Measurements from ENCODE around the gene FBLN1. TPM values are rescaled to one million over a fixed set of nuclear protein-coding genes. Genes with fewer than 3 reads are reported as not detected.
A peak's percentile ranks its signal among the peaks of the same experiment; 100 is the strongest.
"Not testable (repeated sequence)": the region's sequence is repeated elsewhere in the genome, so short reads cannot be mapped to it uniquely, and the experiment has no call there.

The FBLN1 gene
- polyA plus RNA-seq, 6 donors from 2014 or later: not detected

DNA sequence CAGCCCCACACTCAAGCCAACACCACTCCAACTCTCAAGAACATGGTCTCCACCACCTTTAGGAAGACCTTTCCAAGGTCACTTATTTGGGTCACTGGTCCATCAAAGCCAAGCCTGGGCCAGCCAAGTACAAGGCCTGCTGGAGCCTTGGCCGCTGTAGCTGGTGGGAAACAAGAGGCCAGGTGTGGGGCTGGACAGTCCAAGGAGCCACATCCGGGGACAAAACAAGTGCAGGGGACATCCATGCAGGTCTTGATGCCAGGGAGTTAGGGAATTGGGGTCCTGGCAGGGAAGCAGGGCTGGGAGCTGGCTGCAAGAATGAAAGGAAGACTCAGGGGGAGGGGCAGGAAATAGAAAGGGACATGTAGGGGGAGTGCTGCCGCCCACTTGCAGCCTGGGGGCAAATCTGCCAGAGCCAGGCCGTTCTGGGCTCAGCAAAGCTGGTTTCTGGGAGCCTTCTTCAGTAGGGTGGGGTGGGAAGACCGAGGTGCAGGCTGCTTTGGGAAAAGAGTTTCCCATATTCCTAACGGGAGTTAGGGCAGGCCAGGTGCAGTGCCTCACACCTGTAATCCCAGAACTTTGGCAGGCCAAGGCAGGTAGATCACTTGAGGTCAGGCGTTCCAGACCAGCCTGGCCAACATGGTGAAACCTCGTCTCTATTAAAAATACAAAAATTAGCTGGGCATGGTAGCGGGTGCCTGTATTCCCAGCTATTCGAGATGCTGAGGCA, 99.5 kb downstream of the FBLN1 start:
- Mint-ChIP-seq H3K36me3 (no peaks in the 10 kb centered on the region), H3K4me1 (peaks cover 11 to 21% (median 12%) of the 10 kb centered on the region in 3 donors), H3K4me3 (peak overlapping the region in 3 of 8 donors; percentile 9 to 84 (median 70)), H3K27me3 (peaks cover 0 to 20% (median 7%) of the 10 kb centered on the region in 3 donors), H3K9me3 (no peaks in the 10 kb centered on the region), H3K27ac (peak overlapping the region in 2 of 6 donors; percentile 33 to 79)
- DNase-seq (no peak), ATAC-seq (ENCODE audit: low read depth in 2 of 2) (no peak)

DNA sequence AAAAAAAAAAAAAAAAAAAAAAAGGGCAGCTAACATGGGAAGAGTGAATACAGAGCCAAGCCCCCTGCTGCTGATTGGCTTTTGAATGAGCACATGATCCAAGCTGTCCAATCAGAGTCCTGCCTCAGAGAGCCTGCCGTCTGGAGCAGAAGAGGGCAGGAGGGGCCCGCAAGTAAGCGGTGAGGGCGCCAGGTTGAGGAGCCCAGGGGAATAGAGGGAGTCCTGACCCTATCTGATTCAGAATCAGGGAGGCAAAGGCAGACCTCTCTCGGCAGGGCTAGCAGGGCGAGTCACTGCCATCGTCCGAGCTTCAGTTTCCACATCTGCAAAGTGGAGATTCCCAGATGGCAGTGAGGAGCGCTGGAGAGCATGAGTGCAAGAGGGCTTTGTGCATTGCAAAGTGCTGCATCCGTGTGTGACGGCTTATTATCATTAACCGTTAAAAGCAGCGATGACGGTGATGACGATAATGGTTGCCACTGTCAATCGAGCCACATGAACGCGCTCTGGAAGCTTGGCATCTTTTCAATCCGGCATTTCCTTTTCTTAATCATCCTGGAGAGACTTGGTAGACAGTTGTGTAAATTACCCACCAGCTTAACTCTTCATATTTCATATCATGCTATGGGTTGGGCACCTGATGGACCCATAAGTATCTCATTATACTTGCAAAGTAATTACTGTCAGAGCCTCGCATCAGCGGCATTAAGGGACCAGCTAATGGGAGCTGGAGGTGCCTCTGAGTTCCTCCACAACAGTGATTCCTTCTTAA, 100.3 kb downstream of the FBLN1 start:
- H3K4me3 Mint-ChIP-seq: peak overlapping the region in 2 of 8 donors; percentile 31 to 54

DNA sequence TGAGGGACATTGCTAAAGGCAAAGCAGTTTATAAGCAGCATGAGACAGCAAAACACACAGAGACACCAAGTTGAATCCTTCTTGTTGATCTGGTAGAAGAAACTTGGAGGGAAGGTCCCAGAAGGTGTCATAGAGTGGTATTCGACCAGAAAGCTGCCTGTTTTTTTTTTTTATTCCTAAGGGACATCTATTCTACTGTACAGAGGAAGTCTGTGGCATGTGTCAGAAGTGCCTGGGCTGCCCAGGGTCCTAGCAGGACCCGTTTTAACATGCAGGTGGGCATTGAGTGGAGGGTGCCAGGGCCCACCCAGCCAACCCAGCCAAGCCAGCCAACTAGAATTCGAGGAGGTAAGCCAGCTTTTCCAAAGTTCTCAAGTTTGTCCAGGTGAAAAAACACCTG, 100.9 kb downstream of the FBLN1 start:
- Mint-ChIP-seq H3K36me3 (no peaks in the 10 kb centered on the region), H3K27ac (peak overlapping the region in 2 of 6 donors; percentile 25 to 73)

More for the DNA sequence above, 100.3 kb downstream of the FBLN1 start:
- Mint-ChIP-seq H3K36me3 (no peaks in the 10 kb centered on the region), H3K27ac (no peak overlapping the region), H3K4me1 (peaks cover 11 to 21% (median 12%) of the 10 kb centered on the region in 3 donors), H3K9me3 (no peaks in the 10 kb centered on the region), H3K27me3 (peaks cover 0 to 20% (median 7%) of the 10 kb centered on the region in 3 donors)
- no peak for ATAC-seq (ENCODE audit: low read depth in 2 of 2)
- DNase-seq: no peak

DNA sequence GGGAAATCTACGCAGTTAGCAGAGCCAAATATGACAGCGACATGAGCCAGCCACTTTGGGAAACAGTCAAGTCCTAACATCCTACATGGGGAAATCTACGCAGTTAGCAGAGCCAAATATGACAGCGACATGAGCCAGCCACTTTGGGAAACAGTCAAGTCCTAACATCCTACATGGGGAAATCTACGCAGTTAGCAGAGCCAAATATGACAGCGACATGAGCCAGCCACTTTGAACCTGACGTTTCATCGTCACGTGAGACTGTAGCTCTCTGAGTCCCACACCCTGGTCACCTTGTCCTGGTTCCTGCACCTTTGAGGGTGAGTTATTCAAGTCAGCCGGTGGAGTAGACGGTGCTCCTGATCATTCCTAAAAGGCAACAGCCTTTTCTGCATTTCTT, 105.4 kb downstream of the FBLN1 start:
- H3K9me3 Mint-ChIP-seq; ATAC-seq (ENCODE audit: low read depth in 2 of 2); DNase-seq; H3K27ac Mint-ChIP-seq; H3K4me3 Mint-ChIP-seq; H3K36me3 Mint-ChIP-seq: not testable (repeated sequence)
- peaks cover 6 to 15% (median 11%) of the 10 kb centered on the region in 3 donors for H3K4me1 Mint-ChIP-seq
- peaks cover 5 to 17% (median 8%) of the 10 kb centered on the region in 3 donors for H3K27me3 Mint-ChIP-seq

More for the DNA sequence above, 100.9 kb downstream of the FBLN1 start:
- H3K9me3 Mint-ChIP-seq: no peaks in the 10 kb centered on the region
- no peak for DNase-seq
- peaks cover 0 to 20% (median 7%) of the 10 kb centered on the region in 3 donors for H3K27me3 Mint-ChIP-seq
- H3K4me1 Mint-ChIP-seq: peaks cover 11 to 21% (median 12%) of the 10 kb centered on the region in 3 donors
- H3K4me3 Mint-ChIP-seq: no peak overlapping the region
- ATAC-seq (ENCODE audit: low read depth in 2 of 2): peak in 1 of 2 donors; percentile 52

DNA sequence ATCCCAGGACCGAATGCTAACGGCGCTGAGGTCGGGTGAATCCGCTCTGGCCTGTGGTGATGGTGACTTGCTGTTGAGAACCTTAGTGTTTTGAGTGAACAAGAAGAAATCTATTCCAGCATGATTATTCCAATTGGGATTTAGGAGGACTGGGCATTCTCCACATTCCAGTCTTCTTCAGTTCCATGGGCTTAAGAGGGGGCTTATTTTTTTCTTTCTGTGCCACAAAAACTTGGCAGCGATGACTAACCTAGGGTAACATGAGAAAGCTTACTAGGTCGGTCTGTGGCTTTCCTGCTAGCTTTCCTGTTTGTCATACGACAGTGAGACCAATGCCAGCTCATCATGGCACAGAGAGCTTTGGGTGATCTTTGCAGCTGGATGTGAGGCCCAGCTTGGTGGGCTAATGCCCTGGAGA, 106.1 kb downstream of the FBLN1 start:
- peaks cover 0 to 8% (median 4%) of the 10 kb centered on the region in 3 donors for H3K4me1 Mint-ChIP-seq
- no peaks in the 10 kb centered on the region for H3K9me3 Mint-ChIP-seq
- H3K4me3 Mint-ChIP-seq: no peak overlapping the region
- ATAC-seq (ENCODE audit: low read depth in 2 of 2) (no peak), DNase-seq (no peak)
- H3K27me3 Mint-ChIP-seq: peaks cover 5 to 17% (median 8%) of the 10 kb centered on the region in 3 donors
- no peak overlapping the region for H3K27ac Mint-ChIP-seq
- H3K36me3 Mint-ChIP-seq: no peaks in the 10 kb centered on the region

DNA sequence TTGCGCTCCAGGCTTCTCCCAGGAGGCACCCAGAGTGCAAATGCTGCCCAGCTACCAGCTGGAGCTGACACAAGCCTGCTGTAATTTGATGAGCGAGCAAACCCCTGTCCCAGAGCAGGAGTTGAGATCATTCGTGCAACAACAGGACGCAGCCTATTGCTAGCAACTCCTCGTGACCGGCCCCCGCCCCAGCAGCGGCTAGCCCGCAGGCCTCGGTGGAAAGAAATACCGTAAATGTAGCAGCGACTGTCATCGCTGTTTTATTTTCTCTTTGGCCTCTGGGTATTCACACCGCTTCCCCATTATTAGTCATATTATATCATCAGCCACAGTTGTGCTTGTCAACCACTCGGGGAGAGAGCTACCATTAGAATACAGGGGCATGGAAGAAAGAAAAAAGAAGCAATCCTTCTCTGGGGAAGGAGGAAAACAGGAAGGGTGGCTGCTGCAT, 109.8 kb downstream of the FBLN1 start:
- Mint-ChIP-seq H3K4me1 (peaks cover 0 to 4% (median 0%) of the 10 kb centered on the region in 3 donors), H3K9me3 (peaks cover 0 to 4% (median 0%) of the 10 kb centered on the region in 7 donors), H3K27me3 (peaks cover 4 to 10% (median 8%) of the 10 kb centered on the region in 3 donors), H3K4me3 (no peak overlapping the region), H3K36me3 (no peaks in the 10 kb centered on the region), H3K27ac (peak overlapping the region in 2 of 6 donors; percentile 7 to 16)
- ATAC-seq (ENCODE audit: low read depth in 2 of 2): no peak
- no peak for DNase-seq

DNA sequence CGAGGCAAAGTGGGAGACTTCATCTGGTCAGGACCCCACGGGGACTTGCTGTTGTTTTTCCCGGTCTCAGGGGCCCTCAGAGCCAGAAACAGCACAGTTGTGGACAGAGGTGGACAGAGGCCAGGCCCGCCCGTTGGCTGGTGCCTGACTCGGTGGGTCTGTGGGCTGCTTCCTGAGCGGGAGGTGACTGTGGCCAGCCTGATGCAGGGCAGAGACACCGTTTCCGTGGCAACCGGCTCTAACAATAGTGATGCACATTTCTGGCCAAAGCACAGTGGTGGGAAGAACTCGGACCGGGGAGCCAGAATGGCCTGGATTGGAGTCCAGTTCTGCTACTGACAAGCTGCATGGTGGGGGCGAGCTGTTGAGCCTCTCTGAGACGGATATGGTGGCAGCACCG, 110.3 kb downstream of the FBLN1 start:
- DNase-seq (no peak), ATAC-seq (ENCODE audit: low read depth in 2 of 2) (no peak)
- no peaks in the 10 kb centered on the region for H3K36me3 Mint-ChIP-seq
- peak overlapping the region in 2 of 6 donors; percentile 7 to 16 for H3K27ac Mint-ChIP-seq
- H3K4me1 Mint-ChIP-seq: peaks cover 0 to 4% (median 0%) of the 10 kb centered on the region in 3 donors
- H3K27me3 Mint-ChIP-seq: peaks cover 8 to 11% (median 8%) of the 10 kb centered on the region in 3 donors
- peaks cover 0 to 4% (median 0%) of the 10 kb centered on the region in 7 donors for H3K9me3 Mint-ChIP-seq
- no peak overlapping the region for H3K4me3 Mint-ChIP-seq

DNA sequence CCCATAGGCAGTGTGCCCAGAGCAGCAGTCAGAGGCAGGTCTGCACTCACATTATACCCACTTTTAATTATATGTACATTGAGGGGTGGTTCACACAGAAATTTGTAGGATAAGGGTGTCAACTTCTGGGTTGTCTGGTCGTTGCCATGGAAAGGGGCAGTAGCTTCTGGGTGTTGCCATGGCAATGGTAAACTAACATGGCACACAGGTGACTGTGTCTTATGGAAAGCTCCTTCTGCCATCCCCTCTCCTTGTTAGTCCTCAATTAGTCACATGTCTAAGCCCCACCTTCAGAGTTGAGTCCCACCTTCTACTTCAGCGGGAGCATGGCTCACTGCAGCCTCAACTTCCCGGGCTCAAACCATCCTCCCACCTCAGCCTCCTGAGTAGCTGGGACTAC, 112.7 kb downstream of the FBLN1 start:
- ATAC-seq (ENCODE audit: low read depth in 2 of 2) (no peak), DNase-seq (no peak)
- Mint-ChIP-seq H3K9me3 (peaks cover 0 to 6% (median 4%) of the 10 kb centered on the region in 7 donors), H3K36me3 (no peaks in the 10 kb centered on the region), H3K27ac (no peak overlapping the region), H3K4me3 (no peak overlapping the region), H3K27me3 (peaks cover 8 to 18% (median 8%) of the 10 kb centered on the region in 3 donors), H3K4me1 (peaks cover 0 to 4% (median 0%) of the 10 kb centered on the region in 3 donors)

DNA sequence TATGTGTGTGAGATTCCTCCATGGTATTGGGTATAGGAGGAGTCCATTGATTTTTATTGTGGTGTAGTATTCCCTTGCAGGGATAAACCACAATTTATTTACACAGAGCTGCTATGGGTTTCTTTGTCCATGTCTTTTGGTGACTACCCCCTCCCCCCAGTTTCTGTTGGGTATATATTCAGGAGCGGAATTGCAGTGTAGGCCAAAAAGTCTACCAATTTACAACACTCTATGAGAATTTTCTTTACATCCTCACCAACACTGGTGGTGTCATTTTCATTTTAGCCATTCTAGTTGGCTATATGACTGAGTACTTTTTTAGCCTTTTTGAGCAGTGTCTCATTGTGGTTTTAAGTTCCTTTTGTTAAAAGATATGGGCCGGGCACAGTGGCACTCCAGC, 113.7 kb downstream of the FBLN1 start:
- DNase-seq: no peak
- ATAC-seq (ENCODE audit: low read depth in 2 of 2): no peak
- H3K4me1 Mint-ChIP-seq: peaks cover 0 to 4% (median 0%) of the 10 kb centered on the region in 3 donors
- H3K4me3 Mint-ChIP-seq: no peak overlapping the region
- H3K9me3 Mint-ChIP-seq: peaks cover 0 to 10% (median 4%) of the 10 kb centered on the region in 7 donors
- peaks cover 4 to 18% (median 8%) of the 10 kb centered on the region in 3 donors for H3K27me3 Mint-ChIP-seq
- no peaks in the 10 kb centered on the region for H3K36me3 Mint-ChIP-seq
- H3K27ac Mint-ChIP-seq: no peak overlapping the region

DNA sequence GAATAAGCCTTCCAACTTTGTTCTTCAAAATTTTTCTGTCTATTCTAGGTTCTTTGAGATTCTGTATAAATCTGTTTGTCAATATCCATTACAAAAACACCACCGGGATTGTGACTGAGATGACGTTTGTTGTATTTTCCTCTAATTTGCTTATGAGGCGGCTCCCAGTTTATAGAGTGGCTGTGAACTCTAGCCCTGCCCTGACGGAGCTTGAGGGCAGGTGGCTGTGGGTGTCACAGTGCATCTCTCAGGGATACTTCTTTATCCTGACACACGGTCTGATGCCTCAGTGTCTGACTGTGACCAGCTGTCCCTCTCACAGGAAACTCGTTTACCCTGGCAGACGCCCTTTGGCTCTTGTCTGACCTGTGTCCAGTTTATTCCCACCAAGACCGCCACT, 115.3 kb downstream of the FBLN1 start:
- peak overlapping the region in 1 of 6 donors; percentile 13 for H3K27ac Mint-ChIP-seq
- peaks cover 0 to 10% (median 4%) of the 10 kb centered on the region in 7 donors for H3K9me3 Mint-ChIP-seq
- H3K4me3 Mint-ChIP-seq: no peak overlapping the region
- peaks cover under 1 to 13% (median 4%) of the 10 kb centered on the region in 3 donors for H3K27me3 Mint-ChIP-seq
- H3K4me1 Mint-ChIP-seq: no peaks in the 10 kb centered on the region
- no peak for ATAC-seq (ENCODE audit: low read depth in 2 of 2)
- no peaks in the 10 kb centered on the region for H3K36me3 Mint-ChIP-seq
- no peak for DNase-seq

DNA sequence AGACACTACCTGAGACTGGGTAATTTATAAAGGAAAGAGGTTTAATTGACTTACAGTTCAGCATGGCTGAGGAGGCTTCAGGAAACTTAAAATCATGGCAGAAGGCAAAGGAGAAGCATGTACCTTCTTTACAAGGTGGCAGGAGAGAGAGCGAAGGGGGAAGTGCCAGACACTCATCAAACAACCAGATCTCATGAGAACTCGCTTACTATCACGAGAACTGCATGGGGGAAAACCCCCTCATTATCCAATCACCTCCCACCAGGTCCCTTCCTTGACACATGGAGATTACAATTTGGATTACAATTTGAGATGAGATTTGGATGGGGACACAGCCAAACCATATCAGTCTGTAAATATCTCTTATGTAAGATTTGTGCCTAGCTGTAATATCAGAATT, 118.0 kb downstream of the FBLN1 start:
- ATAC-seq (ENCODE audit: low read depth in 2 of 2) (no peak), DNase-seq (no peak)
- Mint-ChIP-seq H3K27me3 (peaks cover 4 to 33% (median 14%) of the 10 kb centered on the region in 3 donors), H3K27ac (no peak overlapping the region), H3K4me1 (no peaks in the 10 kb centered on the region), H3K36me3 (peaks cover 0 to 12% of the 10 kb centered on the region in 2 donors), H3K4me3 (no peak overlapping the region), H3K9me3 (peaks cover 0 to 20% (median 4%) of the 10 kb centered on the region in 7 donors)

DNA sequence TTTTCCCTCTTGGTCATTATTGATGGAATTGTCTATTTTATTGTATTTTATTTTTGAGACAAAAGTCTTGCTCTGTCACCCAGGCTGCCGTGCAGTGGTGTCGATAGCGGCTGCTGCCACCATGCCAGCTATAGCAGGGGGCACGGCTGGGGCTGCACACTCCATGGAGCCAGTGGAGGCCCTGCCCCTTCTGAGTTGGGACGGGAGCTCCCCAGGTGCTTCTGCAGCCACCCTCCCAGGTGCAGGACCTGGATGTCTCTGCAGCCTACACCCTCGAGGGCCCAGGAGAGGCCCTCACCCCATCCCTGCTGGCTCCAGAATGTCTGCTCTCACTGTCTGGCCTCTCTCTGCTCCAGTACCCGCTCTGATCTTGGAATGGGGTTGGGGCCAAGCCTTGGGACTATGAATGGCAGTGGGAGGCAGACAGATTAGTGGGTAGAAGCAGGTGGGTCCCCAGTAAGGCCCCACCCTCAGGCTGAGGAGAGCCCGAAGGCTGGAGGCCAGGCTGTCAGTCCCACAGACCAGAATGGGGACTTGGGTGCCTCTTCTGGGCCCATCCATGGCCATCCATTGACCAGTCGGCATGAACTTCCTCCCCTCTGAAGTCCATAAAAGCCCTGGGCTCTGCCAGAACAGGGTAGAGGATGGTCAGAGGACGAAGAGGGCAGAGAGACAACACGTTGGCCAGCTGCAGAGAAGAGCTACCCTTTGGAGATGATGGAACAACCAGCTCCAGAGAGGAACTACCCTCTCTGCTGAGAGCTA, 119.3 kb downstream of the FBLN1 start:
- no peaks in the 10 kb centered on the region for H3K4me1 Mint-ChIP-seq
- H3K4me3 Mint-ChIP-seq: no peak overlapping the region
- DNase-seq (no peak), ATAC-seq (ENCODE audit: low read depth in 2 of 2) (no peak)
- peaks cover 0 to 20% (median 3%) of the 10 kb centered on the region in 7 donors for H3K9me3 Mint-ChIP-seq
- peak overlapping the region in 1 of 6 donors; percentile 59 for H3K27ac Mint-ChIP-seq
- peaks cover 4 to 41% (median 26%) of the 10 kb centered on the region in 3 donors for H3K27me3 Mint-ChIP-seq
- H3K36me3 Mint-ChIP-seq: peaks cover 0 to 12% of the 10 kb centered on the region in 2 donors
